Activated CD8-positive, alpha-beta memory T cell treated with anti-CD3 and anti-CD28 coated beads, Interleukin-2, amount 10 ng/mL, durations not matched to agents 7 days and 5 days (primary cell): ENCODE data around the gene DIP2C. TPM values are rescaled to one million over a fixed set of nuclear protein-coding genes. Genes with fewer than 3 reads are reported as not detected.
"Not testable (repeated sequence)": the region's sequence is repeated elsewhere in the genome, so short reads cannot be mapped to it uniquely, and the experiment has no call there.

Experiments used
- ATAC-seq: fragments of 150-1000 bp; cut with Tn5 transposase; one replicate; pipeline ENCODE4 v1.10.0; 2021; ENCODE audit warnings: moderate library complexity
- CTCF ChIA-PET: fragments of 350-600 bp; sonication (Branson Sonifier 250); formaldehyde crosslinking; loops from one replicate; lab custom pipeline; 2021; ENCODE audit warnings: antibody characterized with exemption; lab: Charles Lee
- DNase-seq: peaks from one replicate; pipeline ENCODE4 v3.0.0-alpha.2; 2020
- H3K27ac Mint-ChIP-seq: one replicate; pipeline ENCODE4 v1.8.0; 2021; ENCODE audit warnings: mild to moderate bottlenecking, mixed read lengths
- H3K27me3 Mint-ChIP-seq: one replicate; pipeline ENCODE4 v1.8.0; 2021; ENCODE audit warnings: mixed read lengths
- H3K36me3 Mint-ChIP-seq: one replicate; pipeline ENCODE4 v1.8.0; 2021; ENCODE audit warnings: mild to moderate bottlenecking, mixed read lengths
- H3K4me1 Mint-ChIP-seq: one replicate; pipeline ENCODE4 v1.8.0; 2021; ENCODE audit warnings: mixed read lengths
- H3K4me3 Mint-ChIP-seq: one replicate; pipeline ENCODE4 v1.8.0; 2021; ENCODE audit warnings: mild to moderate bottlenecking, moderate library complexity, mixed read lengths
- H3K9me3 Mint-ChIP-seq: one replicate; pipeline ENCODE4 v1.8.0; 2022; ENCODE audit warnings: low read depth, mixed read lengths
- total RNA-seq, 2 experiments: library from RNA; stranded (reverse); gene quantifications; one replicate each; pipeline ENCODE4 v1.2.3, GENCODE V29; 2021

The DIP2C gene
- total RNA-seq, 2 experiments from 2014 or later: 0.26 to 0.99 TPM

GRCh38 chr10:323651-324293, 365.7 kb downstream of the DIP2C start:
- peak overlapping the region; percentile 56 for H3K4me3 Mint-ChIP-seq
- DNase-seq: peak; percentile 80
- CTCF ChIA-PET: interaction anchor here (1.1 to 1.9 kb wide), 2 partner anchors 9 to 12 kb away, joined by 3 to 5 read pairs; no protein-coding TSS in a partner anchor
- H3K27ac Mint-ChIP-seq: peak overlapping the region; percentile 13
- H3K9me3 Mint-ChIP-seq: no peaks in the 10 kb centered on the region
- no peaks in the 10 kb centered on the region for H3K27me3 Mint-ChIP-seq
- ATAC-seq: peak; percentile 99
- H3K36me3 Mint-ChIP-seq: peaks cover 7% of the 10 kb centered on the region
- peaks cover 13% of the 10 kb centered on the region for H3K4me1 Mint-ChIP-seq

- ATAC-seq, H3K27ac Mint-ChIP-seq, H3K36me3 Mint-ChIP-seq, H3K27me3 Mint-ChIP-seq, H3K9me3 Mint-ChIP-seq, DNase-seq, H3K4me3 Mint-ChIP-seq: not testable (repeated sequence)
- peaks cover 13% of the 10 kb centered on the region for H3K4me1 Mint-ChIP-seq
- CTCF ChIA-PET: interaction anchor here (1.9 kb wide), 1 partner anchor 10 kb away, joined by 5 read pairs; no protein-coding TSS in a partner anchor
These were observed 366.4 kb downstream of the DIP2C start for GRCh38 chr10:323046-323445.

GRCh38 chr10:320771-321170, 368.7 kb downstream of the DIP2C start:
- Mint-ChIP-seq H3K27ac (no peak overlapping the region), H3K9me3 (no peaks in the 10 kb centered on the region), H3K27me3 (no peaks in the 10 kb centered on the region), H3K4me1 (peaks cover 13% of the 10 kb centered on the region), H3K36me3 (peaks cover 5% of the 10 kb centered on the region), H3K4me3 (no peak overlapping the region)
- DNase-seq (no peak), ATAC-seq (no peak)
- CTCF ChIA-PET: no interaction called here

GRCh38 chr10:317926-318325, 371.5 kb downstream of the DIP2C start:
- Mint-ChIP-seq H3K27ac (no peak overlapping the region), H3K36me3 (peaks cover 3% of the 10 kb centered on the region), H3K27me3 (no peaks in the 10 kb centered on the region), H3K9me3 (no peaks in the 10 kb centered on the region), H3K4me1 (peaks cover 9% of the 10 kb centered on the region), H3K4me3 (no peak overlapping the region)
- peak; percentile 19 for DNase-seq
- CTCF ChIA-PET: no interaction called here
- no peak for ATAC-seq

- CTCF ChIA-PET: no interaction called here
- Mint-ChIP-seq H3K9me3 (no peaks in the 10 kb centered on the region), H3K27ac (no peak overlapping the region), H3K4me1 (peaks cover 9% of the 10 kb centered on the region), H3K36me3 (peaks cover 3% of the 10 kb centered on the region), H3K27me3 (no peaks in the 10 kb centered on the region), H3K4me3 (no peak overlapping the region)
- DNase-seq (peak; percentile 31), ATAC-seq (no peak)
These were observed 372.1 kb downstream of the DIP2C start for GRCh38 chr10:317271-317769.

GRCh38 chr10:316390-316789, 373.1 kb downstream of the DIP2C start:
- Mint-ChIP-seq H3K27ac (no peak overlapping the region), H3K27me3 (peaks cover 2% of the 10 kb centered on the region), H3K36me3 (peaks cover 3% of the 10 kb centered on the region), H3K4me1 (peaks cover 9% of the 10 kb centered on the region), H3K9me3 (no peaks in the 10 kb centered on the region), H3K4me3 (no peak overlapping the region)
- CTCF ChIA-PET: no interaction called here
- no peak for ATAC-seq
- no peak for DNase-seq

- ATAC-seq (no peak), DNase-seq (peak; percentile 39)
- CTCF ChIA-PET: no interaction called here
- no peak overlapping the region for H3K4me3 Mint-ChIP-seq
- H3K27me3 Mint-ChIP-seq: peaks cover 2% of the 10 kb centered on the region
- H3K27ac Mint-ChIP-seq: peak overlapping the region; percentile 47
- peaks cover 9% of the 10 kb centered on the region for H3K4me1 Mint-ChIP-seq
- H3K36me3 Mint-ChIP-seq: no peaks in the 10 kb centered on the region
- no peaks in the 10 kb centered on the region for H3K9me3 Mint-ChIP-seq
These were observed 374.6 kb downstream of the DIP2C start for GRCh38 chr10:314871-315270.

- Mint-ChIP-seq H3K27me3 (peaks cover 2% of the 10 kb centered on the region), H3K4me1 (peaks cover 9% of the 10 kb centered on the region), H3K4me3 (no peak overlapping the region), H3K9me3 (no peaks in the 10 kb centered on the region), H3K27ac (no peak overlapping the region), H3K36me3 (no peaks in the 10 kb centered on the region)
- ATAC-seq: no peak
- CTCF ChIA-PET: no interaction called here
- no peak for DNase-seq
These were observed 375.1 kb downstream of the DIP2C start for GRCh38 chr10:314381-314780.

- no peaks in the 10 kb centered on the region for H3K36me3 Mint-ChIP-seq
- H3K4me1 Mint-ChIP-seq: peaks cover 19% of the 10 kb centered on the region
- CTCF ChIA-PET: no interaction called here
- H3K9me3 Mint-ChIP-seq: no peaks in the 10 kb centered on the region
- H3K27me3 Mint-ChIP-seq: peaks cover 2% of the 10 kb centered on the region
- no peak overlapping the region for H3K27ac Mint-ChIP-seq
- H3K4me3 Mint-ChIP-seq: no peak overlapping the region
- DNase-seq (no peak), ATAC-seq (no peak)
These were observed 377.4 kb downstream of the DIP2C start for GRCh38 chr10:311901-312665.

- Mint-ChIP-seq H3K27me3 (peaks cover 2% of the 10 kb centered on the region), H3K27ac (no peak overlapping the region)
These were observed 378.4 kb downstream of the DIP2C start for GRCh38 chr10:310976-311639.

GRCh38 chr10:310371-310770, 379.1 kb downstream of the DIP2C start:
- CTCF ChIA-PET: no interaction called here
- no peak for ATAC-seq
- Mint-ChIP-seq H3K4me1 (peaks cover 20% of the 10 kb centered on the region), H3K36me3 (no peaks in the 10 kb centered on the region), H3K27ac (no peak overlapping the region), H3K9me3 (no peaks in the 10 kb centered on the region), H3K27me3 (peaks cover 2% of the 10 kb centered on the region), H3K4me3 (no peak overlapping the region)
- no peak for DNase-seq

More at GRCh38 chr10:310976-311639, 378.4 kb downstream of the DIP2C start:
- ATAC-seq: no peak
- H3K36me3 Mint-ChIP-seq: no peaks in the 10 kb centered on the region
- CTCF ChIA-PET: no interaction called here
- H3K4me3 Mint-ChIP-seq: no peak overlapping the region
- DNase-seq: peak; percentile 31
- peaks cover 20% of the 10 kb centered on the region for H3K4me1 Mint-ChIP-seq
- H3K9me3 Mint-ChIP-seq: no peaks in the 10 kb centered on the region

GRCh38 chr10:308572-309085, 380.8 kb downstream of the DIP2C start:
- CTCF ChIA-PET: no interaction called here
- ATAC-seq: no peak
- DNase-seq: no peak
- Mint-ChIP-seq H3K4me1 (peaks cover 12% of the 10 kb centered on the region), H3K4me3 (no peak overlapping the region), H3K36me3 (no peaks in the 10 kb centered on the region), H3K9me3 (no peaks in the 10 kb centered on the region), H3K27me3 (peaks cover 2% of the 10 kb centered on the region), H3K27ac (no peak overlapping the region)

GRCh38 chr10:308101-308500, 381.4 kb downstream of the DIP2C start:
- peaks cover 2% of the 10 kb centered on the region for H3K27me3 Mint-ChIP-seq
- CTCF ChIA-PET: no interaction called here
- no peak overlapping the region for H3K4me3 Mint-ChIP-seq

More at GRCh38 chr10:308101-308500, 381.4 kb downstream of the DIP2C start:
- H3K36me3 Mint-ChIP-seq: no peaks in the 10 kb centered on the region
- no peak overlapping the region for H3K27ac Mint-ChIP-seq
- H3K4me1 Mint-ChIP-seq: peaks cover 12% of the 10 kb centered on the region
- no peaks in the 10 kb centered on the region for H3K9me3 Mint-ChIP-seq
- ATAC-seq (no peak), DNase-seq (no peak)
